GM08714 (cell line): ENCODE data around the gene KCTD15.

Experiments used
- H3K4me3 ChIP-seq: fragments of 200-500 bp; sonication (Bioruptor generic); 2 replicates; pipeline ENCODE4 v1.5.1; 2014; ENCODE audit warnings: mild to moderate bottlenecking, low read length, inconsistent platforms
- ZNF274 ChIP-seq: IDR thresholded peaks from 2 replicates; pipeline ENCODE4 v1.6.1; 2012; ENCODE audit warnings: mild to moderate bottlenecking, low read depth, low read length

The KCTD15 gene

GRCh38 chr19:33798681-33799111 lies 2.0 kb downstream of the KCTD15 start:
- TF ChIP-seq ZNF274, result no peak
- H3K4me3 ChIP-seq, result no peak overlapping the region

- TF ChIP-seq ZNF274, result no peak
- no peak overlapping the region for H3K4me3 ChIP-seq
Measured at GRCh38 chr19:33799476-33799875, 2.8 kb downstream of the KCTD15 start.

DNA sequence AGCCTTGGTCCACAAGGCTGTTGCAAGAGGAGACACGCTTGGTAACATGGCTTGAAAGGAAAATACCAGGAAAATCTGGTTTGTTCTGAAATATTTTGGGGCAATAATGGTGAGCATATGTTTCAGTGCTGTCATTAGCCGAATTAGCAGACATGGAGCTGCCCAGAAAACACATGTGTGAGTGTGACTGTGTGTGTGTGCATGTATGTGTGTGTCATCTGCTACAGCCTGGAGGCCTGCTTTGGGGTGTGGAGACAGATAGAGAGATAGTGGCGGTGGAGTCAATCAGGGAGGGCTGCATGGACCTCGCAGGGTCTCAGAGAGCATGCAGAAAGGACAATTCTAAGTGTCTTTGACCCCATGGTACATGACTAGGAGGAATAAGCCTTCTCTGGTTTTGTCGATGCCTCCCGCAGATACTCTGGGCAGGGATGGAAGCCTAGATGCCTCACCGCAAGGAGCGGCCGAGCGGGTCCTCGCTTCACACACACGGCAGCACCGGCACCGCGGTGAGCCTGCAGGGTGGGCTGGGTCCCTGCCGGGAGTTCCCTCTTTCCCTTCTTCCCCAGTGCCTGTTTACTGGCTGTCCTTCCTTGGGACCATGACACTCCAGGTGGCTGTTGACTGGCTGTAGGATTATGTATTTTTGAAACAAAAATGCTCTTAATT lies 3.5 kb downstream of the KCTD15 start:
- TF ChIP-seq ZNF274, result no peak
- H3K4me3 ChIP-seq, result no peak overlapping the region

- no peak overlapping the region for H3K4me3 ChIP-seq
- no peak for TF ChIP-seq ZNF274
Measured at GRCh38 chr19:33801411-33801810, 4.7 kb downstream of the KCTD15 start.

DNA sequence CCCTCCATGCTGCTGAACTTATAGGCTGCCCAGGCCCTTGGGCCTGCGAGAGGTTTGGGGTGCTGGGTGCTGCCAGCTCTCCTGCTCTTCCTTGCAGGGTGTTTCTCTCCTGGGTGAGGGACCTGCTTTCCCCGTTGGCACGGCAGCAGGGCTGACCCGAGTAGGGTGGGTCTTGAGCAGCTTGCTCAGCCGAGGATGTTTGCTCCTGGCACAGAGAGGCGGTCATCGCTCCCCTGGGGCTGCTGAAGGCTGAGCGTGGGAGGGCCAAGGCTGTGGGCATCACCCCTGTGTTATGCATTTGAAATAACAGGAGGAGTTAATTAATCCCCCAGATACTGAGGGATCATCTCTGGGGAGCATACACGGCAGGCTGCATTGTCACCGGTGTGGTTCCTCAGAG lies 5.3 kb downstream of the KCTD15 start:
- H3K4me3 ChIP-seq, result no peak overlapping the region
- no peak for TF ChIP-seq ZNF274

GRCh38 chr19:33802801-33803200 lies 6.1 kb downstream of the KCTD15 start:
- TF ChIP-seq ZNF274, result no peak
- H3K4me3 ChIP-seq, result no peak overlapping the region

GRCh38 chr19:33803383-33803782 lies 6.7 kb downstream of the KCTD15 start:
- no peak for TF ChIP-seq ZNF274
- H3K4me3 ChIP-seq, result no peak overlapping the region

DNA sequence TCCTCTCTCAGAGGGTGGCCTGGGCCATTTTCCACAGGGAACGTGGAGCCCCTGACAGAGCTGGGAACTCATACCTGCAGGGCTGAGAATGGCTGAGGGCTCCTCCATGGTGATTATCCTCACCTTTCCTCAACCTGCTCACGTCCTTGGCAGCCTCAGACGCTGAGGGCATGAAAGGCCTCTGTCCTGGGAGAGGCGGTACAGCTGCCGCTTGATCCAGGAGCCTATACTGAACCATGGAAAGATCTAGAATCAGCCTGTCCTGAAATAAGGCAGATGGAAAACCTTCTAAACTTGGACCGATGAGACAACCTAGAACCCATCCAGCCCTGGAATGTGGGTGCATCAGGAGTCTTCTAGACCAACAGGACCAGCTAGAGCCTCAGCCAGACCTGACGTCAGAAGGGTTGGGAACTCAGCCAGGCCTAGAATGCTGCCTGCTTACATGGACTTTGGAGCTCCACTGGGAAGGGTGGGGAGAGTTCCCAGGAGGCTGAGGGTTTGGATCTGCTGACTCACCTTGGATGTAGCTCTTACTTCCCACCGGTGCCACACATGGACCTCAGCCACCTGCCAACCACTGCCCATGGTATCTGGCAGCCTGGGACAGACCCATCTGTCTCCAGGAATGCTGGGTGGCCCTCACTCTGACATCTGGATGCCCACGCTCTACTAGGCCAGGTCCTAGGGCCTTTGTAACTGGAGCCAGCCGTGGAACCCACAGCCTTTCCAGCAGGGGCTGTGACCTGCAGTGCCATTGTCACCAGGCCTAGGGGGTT lies 7.5 kb downstream of the KCTD15 start:
- TF ChIP-seq ZNF274, result no peak
- no peak overlapping the region for H3K4me3 ChIP-seq

DNA sequence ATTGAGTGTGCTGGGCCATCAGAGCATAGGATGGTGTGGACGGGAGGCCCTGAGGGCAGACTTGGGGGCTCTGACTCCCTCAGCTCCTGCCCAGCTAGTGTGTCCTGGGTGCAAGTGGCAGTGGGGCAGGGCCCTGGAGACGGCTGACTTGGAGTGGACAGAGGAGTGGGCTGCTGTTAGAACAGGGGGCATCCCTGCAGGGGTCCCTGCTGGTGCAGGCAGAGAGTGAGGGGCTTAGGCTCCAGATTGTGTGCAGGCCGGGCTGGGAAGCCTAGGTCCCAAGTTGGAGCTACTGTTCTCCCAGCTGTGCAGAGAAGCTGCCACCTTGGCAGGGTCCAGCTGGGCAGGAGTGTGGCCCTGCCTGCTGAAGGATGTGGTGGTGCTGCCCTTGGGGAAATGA lies 8.6 kb downstream of the KCTD15 start:
- TF ChIP-seq ZNF274, result no peak
- no peak overlapping the region for H3K4me3 ChIP-seq

DNA sequence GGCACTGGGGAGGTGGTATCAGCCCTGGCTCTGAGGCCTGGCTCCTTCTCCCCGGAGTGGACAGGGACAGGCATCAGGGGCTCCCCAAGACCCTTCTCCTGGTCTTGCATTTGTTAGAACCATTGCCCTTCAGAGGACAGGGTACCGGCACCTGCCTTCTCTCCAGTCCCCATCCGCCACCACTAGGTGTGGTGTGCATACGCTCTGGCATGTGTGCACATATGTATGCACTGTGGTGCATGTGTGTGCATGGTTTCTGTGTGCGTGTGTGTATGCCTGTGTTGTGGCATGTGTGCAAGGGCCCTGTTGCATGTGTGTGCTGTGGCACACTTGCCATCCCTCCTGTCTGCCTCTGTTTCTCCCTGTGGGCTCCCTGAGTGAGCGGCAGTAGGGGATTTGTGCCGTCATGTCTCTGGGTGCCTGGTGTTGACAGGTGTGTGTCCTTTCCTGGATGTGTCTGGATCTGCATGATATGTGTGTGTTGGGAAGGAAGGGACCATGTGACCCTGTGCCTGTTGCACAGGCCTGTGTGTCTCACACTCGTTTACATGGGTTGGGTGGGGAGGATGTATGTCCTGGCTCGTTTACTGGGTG lies 9.3 kb downstream of the KCTD15 start:
- TF ChIP-seq ZNF274, result no peak
- H3K4me3 ChIP-seq, result no peak overlapping the region

DNA sequence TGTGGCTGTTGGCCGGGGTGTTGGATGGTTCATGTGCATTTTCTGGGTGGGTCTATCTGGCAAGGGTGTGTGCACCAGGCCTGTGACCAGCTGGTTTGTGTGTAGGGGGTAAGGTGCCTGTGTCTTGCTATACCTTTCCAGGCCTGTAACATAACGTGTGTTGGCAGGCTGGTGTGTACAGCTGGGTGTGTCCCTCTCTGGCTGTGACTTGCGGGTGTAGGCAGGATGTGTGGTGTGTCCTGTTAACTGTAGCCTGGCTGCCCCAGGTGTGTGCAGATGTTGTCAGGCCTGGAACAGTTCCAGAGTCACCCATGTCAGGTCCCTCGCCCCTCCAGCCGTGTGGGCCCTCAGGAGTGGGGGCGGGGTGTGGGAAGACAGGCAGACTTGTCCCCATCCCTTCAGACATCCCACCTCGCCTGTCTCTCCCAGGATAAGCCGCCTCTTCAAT lies 9.8 kb downstream of the KCTD15 start:
- no peak for TF ChIP-seq ZNF274
- no peak overlapping the region for H3K4me3 ChIP-seq

DNA sequence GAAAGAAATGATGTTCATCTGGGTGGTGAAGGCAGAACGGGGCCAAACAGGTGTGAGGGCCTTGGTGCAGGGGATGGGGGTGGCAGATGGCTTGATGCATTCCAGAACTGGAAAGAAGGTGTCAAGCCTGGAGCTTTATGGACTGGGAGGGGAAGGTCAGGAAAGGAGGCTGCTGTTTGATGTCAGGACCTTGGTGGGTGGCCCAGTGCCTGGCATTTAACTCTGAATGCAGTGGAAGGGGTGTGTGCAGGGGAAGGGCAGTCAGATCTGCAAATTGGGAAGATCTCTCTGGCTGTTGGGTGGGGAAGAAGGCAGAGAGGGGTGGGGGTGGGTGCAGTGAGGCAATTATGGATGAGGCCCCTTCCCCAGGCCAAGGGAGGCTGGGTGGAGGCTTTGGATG lies 11.7 kb downstream of the KCTD15 start:
- no peak for TF ChIP-seq ZNF274
- H3K4me3 ChIP-seq, result no peak overlapping the region

DNA sequence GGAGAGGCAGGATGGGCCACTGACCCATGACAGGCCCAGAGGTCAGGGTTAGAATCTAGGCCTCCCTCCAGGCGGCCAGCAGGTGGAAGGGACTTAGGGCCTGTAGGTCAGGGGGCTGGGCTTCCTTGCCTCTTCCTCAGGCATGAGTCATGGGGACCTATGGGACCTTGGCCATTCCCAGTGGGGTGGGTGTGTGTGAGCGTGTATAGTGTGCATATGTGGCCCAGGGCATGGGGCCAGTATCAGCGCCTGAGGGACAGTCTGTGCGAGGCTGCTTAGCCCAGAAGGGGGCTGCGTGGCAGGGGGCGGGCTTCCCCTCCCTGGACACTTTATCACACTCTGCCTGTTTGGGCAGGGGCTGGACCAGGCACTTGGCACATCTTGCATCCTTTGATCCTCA lies 13.3 kb downstream of the KCTD15 start:
- no peak for TF ChIP-seq ZNF274
- H3K4me3 ChIP-seq, result no peak overlapping the region

DNA sequence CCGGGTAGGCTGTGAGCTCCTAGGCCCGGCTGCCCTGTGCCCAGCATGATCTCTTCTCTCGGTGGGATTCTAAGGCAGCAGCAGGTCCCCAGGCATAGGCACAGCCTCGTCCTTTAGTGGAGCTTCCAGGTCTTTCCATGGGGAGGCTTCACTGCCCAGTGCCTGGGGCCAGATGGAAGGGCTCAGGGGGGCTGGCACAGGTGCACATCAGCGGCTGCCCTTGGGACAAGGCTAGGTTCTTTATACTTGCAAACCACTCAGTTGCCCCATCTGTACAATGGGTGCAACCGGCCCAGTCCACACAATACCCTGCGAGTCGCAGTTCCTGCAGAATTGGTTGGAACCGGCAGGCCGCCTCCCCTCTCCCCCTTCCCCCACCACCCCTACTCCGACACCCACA lies 14.2 kb downstream of the KCTD15 start:
- no peak overlapping the region for H3K4me3 ChIP-seq
- no peak for TF ChIP-seq ZNF274

DNA sequence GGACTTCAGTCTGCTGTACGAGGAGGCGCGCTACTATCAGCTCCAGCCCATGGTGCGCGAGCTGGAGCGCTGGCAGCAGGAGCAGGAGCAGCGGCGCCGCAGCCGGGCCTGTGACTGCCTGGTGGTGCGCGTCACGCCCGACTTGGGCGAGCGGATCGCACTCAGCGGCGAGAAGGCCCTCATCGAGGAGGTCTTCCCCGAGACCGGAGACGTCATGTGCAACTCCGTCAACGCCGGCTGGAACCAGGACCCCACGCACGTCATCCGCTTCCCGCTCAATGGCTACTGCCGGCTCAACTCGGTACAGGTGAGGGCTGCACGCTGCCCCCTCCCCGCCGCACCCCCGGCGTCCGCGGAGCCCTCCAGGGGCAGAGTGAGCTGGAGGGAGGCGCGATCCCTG lies 14.6 kb downstream of the KCTD15 start:
- TF ChIP-seq ZNF274, result no peak
- no peak overlapping the region for H3K4me3 ChIP-seq
